ENCODE measurements around the gene NEK3.
"Not testable (repeated sequence)": the region's sequence is repeated elsewhere in the genome, so short reads cannot be mapped to it uniquely, and the experiment has no call there.

The NEK3 gene

DNA sequence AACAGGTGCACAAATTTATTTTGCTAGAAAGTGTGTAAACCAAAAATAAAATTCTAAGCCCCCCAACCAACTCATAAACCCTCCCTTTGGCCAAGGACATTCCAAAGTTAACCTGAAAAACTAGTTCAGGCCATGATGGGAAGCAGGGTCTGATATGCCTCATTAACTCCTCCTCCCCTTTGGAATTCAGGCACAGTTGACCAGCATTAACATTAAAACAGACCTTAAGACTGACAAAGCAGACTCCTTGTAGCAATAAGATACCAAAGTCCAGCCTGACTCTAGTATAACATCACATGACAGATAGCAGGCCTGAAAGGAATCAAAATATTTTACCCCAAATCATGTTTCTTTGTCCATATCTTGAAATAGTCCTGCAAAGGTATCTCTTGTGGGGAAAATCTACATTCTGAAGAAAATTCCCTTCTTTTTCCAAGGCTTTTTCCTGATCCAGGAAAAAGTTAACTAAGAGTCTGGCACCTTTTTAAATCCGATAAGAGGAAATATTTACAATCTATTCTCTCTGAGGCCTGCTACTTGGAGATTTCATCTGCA lies 50.2 kb downstream of the NEK3 start:
- FAIRE-seq = no peak

- FAIRE-seq = no peak
Measured at GRCh38 chr13:52105841-52106240, 53.6 kb downstream of the NEK3 start.

GRCh38 chr13:52104624-52105023 lies 54.8 kb downstream of the NEK3 start:
- no peak for FAIRE-seq

GRCh38 chr13:52103386-52103785 lies 56.0 kb downstream of the NEK3 start:
- FAIRE-seq = no peak

DNA sequence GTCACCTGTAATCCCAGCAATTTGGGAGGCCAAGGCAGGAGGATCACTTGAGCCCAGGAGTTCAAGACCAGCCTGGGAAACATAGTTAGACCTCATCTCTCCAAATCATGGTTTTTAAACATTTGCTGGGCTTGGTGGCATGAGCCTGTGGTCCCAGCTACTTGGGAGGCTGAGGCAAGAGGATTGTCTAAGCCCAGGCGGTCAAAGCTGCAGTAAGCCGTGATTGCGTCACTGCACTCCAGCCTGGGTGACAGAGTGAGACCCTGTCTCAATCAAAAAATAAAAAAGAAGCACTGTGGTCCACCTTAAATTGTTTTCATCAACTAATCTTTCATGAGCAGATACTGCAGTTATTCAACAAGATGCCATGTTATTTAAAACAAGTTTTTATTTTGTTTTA lies 57.0 kb downstream of the NEK3 start:
- FAIRE-seq = not testable (repeated sequence)

GRCh38 chr13:52097197-52097596 lies 62.2 kb downstream of the NEK3 start:
- FAIRE-seq = no peak

DNA sequence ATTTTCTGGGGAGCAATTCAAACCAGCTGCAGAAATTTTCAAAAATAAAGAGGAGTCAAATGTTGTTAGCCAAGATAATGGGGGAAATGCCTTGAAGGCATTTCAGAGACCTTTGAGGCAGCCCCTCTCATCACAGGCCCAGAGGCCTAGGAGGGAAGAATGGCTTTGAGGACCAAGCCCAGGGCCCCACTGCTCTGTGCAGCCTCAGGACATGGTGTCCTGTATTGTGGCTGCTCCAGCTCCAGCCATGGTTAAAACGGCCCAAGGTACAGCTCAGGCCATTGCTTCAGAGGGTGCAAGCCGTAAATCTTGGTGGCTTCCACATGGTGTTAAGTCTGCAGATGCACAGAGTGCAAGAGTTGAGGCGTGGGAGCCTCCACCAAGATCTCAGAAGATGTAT lies 62.6 kb downstream of the NEK3 start:
- FAIRE-seq = no peak

- no peak for FAIRE-seq
Measured at GRCh38 chr13:52096062-52096461, 63.3 kb downstream of the NEK3 start.

DNA sequence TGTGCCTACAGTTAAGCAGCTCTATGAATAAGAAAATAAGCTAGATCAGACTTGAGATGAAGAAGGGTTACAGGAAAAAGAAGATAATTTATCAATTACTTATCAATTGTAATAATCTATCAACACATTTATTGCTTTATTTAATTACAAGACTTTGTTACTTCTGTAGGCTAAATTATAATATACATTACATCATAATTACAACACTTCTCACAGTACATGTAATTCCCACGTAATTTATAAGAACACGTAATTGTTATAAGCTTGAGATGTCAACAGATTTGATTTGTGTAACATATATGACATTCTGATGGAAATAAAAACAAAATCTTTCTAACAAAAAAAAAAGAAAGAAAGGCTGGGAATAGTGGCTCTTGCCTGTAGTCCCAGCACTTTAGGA lies 67.3 kb downstream of the NEK3 start:
- FAIRE-seq = no peak

DNA sequence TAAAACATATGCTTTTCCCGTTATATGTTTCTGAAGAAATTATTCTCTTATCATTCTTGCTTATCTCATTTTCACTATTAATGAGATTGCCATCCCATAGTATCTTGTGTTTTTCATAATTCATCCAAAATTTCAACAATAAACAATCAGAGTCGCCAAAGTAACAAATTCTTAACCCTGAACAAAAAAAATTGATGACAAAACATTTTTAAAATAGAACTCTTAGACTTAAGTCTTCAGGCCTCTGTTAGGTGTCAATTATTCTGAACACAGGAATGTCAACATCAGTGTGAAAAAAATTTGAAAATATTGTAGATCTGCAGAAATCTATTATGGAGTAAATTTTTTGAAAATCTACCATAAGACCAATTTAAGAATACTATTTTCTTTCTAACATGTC lies 67.9 kb downstream of the NEK3 start:
- no peak for FAIRE-seq

DNA sequence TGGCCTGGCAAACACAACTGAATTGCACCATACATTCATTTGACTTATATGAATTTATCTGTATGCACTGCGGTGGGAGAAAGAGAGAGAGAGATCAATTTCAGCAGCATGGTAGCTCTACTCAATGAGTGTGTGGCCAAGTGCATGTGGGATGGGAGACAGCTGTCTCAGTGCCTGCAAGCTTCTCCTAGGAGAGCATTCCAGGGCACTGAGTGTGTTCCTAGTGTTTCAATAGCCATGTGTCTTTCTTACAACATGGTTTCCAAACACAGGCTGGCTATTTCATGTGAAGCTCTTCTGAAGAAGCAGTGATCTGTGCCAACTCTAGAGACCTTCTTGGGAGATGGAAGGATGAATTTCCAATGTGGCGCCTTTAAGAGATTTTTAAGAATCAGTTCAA lies 74.0 kb downstream of the NEK3 start:
- no peak for FAIRE-seq

DNA sequence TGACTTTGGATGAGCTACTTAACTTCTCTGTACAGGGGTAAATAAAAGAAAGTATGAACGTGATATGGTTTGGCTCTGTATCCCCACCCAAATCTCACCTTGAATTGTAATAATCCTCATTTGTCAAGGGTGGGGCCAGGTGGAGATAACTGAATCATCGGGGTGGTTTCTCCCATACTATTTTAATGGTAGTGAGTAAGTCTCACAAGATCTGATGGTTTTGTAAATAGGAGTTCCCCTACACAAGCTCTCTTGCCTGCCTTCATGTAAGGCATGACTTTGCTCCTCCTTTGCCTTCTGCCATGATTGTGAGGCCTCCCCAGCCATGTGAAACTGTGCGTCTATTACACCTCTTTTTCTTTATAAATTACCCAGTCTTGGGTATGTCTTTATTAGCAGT lies 74.4 kb downstream of the NEK3 start:
- not testable (repeated sequence) for FAIRE-seq

Data from endometrium (tissue), 2 donors.